Measurements from ENCODE around the gene WDPCP. TPM values are rescaled to one million over a fixed set of nuclear protein-coding genes. Genes with fewer than 3 reads are reported as not detected.

The WDPCP gene
- total and polyA plus RNA-seq, 2 of the 8 experiments (the other 6 are each of a cell fraction or from before 2014, with no cell fraction given) = 9.3 to 25.8 TPM

DNA sequence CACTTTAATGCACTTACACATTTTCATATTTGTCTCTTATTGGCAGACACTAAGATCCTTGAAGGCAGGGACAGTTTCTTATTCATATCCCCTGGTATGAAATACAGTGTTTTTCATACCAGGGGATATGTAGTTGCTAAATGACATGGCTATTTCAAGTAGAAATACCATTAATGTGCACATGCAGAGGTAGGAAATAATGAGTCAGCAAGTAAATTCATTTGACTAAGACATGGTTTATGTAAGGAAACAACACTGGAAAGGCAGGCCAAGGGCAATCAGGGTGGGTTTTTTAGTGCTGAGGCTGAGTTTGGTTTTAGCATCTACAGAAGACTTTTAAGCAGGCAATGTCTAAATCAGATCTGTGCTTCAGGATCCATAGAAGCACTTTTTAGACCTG lies 155.9 kb downstream of the WDPCP start:
- no peak overlapping the region for H2AFZ ChIP-seq (ENCODE audit: low read length)
- H3K79me1 ChIP-seq (ENCODE audit: low read depth, low read length) = no peaks in the 10 kb centered on the region
- H4K20me1 ChIP-seq (replicated peaks in 1 of 2; ENCODE audit: control insufficient read depth in 1 of 2, insufficient read depth in 2 of 2, low read length in 2 of 2) = no peaks in the 10 kb centered on the region
- no peak overlapping the region for H2BK20ac ChIP-seq (ENCODE audit: low read length)
- CTCF ChIA-PET (ENCODE audit: partially characterized antibody) = no interaction called here
- no peak overlapping the region for H3K23ac ChIP-seq (ENCODE audit: insufficient read length)
- no peak overlapping the region for H3K56ac ChIP-seq (replicated peaks; ENCODE audit: insufficient read length, low read depth, low read length)
- H2BK12ac ChIP-seq (ENCODE audit: low read depth, low read length) = no peak overlapping the region
- no peak overlapping the region for H3K9ac ChIP-seq (replicated peaks in 1 of 4; ENCODE audit: extremely low read depth in 1 of 4, low read depth in 3 of 4, low read length in 3 of 4)
- no peak for FAIRE-seq
- no peak overlapping the region for H4K8ac ChIP-seq (ENCODE audit: extremely low read depth, insufficient read depth, low read length)
- no peak overlapping the region; the same call in 1 of the 2 replicates for H3K27ac ChIP-seq (ENCODE audit: low read depth, low read length)
- H3K4me2 ChIP-seq (ENCODE audit: insufficient read depth in 1 of 2, low read depth in 2 of 2, low read length in 2 of 2) = no peak overlapping the region
- H3K4me1 ChIP-seq (replicated peaks in 1 of 4; ENCODE audit: control insufficient read depth in 3 of 4, insufficient read depth in 4 of 4, low read length in 3 of 4) = no peaks in the 10 kb centered on the region
- H3K4me3 ChIP-seq (ENCODE audit: extremely low read depth in 1 of 4, insufficient read depth in 2 of 4, low read depth in 3 of 4, low read length in 4 of 4) = no peak overlapping the region
- H3K36me3 ChIP-seq (ENCODE audit: control insufficient read depth in 2 of 4, insufficient read depth in 4 of 4, low read length in 3 of 4) = no peaks in the 10 kb centered on the region; a peak in 2 of 8 replicates
- H3K14ac ChIP-seq (ENCODE audit: insufficient read length) = no peak overlapping the region
- no peak overlapping the region for H2BK120ac ChIP-seq (replicated peaks; ENCODE audit: low read depth, low read length)
- DNase-seq (ENCODE audit: low read depth in 1 of 2, low spot score in 2 of 2) = no peak
- H2BK5ac ChIP-seq (ENCODE audit: low read depth, low read length) = no peak overlapping the region
- H3K27me3 ChIP-seq (replicated peaks in 1 of 4; ENCODE audit: control insufficient read depth in 3 of 4, extremely low read depth in 1 of 4, insufficient read depth in 3 of 4, low read length in 3 of 4) = no peaks in the 10 kb centered on the region
- POLR2A ChIA-PET (ENCODE audit: partially characterized antibody) = no interaction called here
- no peak overlapping the region for H3K18ac ChIP-seq (ENCODE audit: extremely low read depth, low read length)
- H3K23me2 ChIP-seq (ENCODE audit: low read depth, low read length) = no peaks in the 10 kb centered on the region; the same call in 1 of the 2 replicates
- H3K79me2 ChIP-seq (ENCODE audit: control insufficient read depth in 1 of 2, insufficient read depth in 2 of 2, low read length in 2 of 2) = no peaks in the 10 kb centered on the region
- H4K5ac ChIP-seq (ENCODE audit: insufficient read length, low read depth, low read length) = no peak overlapping the region
- no peak overlapping the region for H2BK15ac ChIP-seq (ENCODE audit: low read length)
- H4K91ac ChIP-seq (replicated peaks; ENCODE audit: insufficient read length, low read length) = no peak overlapping the region
- H3K4ac ChIP-seq (replicated peaks; ENCODE audit: insufficient read length, low read depth, low read length) = no peak overlapping the region
- H3K9me3 ChIP-seq (ENCODE audit: insufficient read depth in 2 of 2, low read depth in 1 of 2, low read length in 1 of 2) = peaks cover 0 to 2% of the 10 kb centered on the region in 2 experiments; a peak in 1 of 4 replicates
- no peak overlapping the region for H2AK5ac ChIP-seq (ENCODE audit: low read depth, low read length)
- no peak for TF ChIP-seq RNF2 (IDR thresholded peaks at IDR 0.05; ENCODE audit: borderline replicate concordance, low read depth, low read length, missing control alignments, poor library complexity, severe bottlenecking)
- TF ChIP-seq JUND (IDR thresholded peaks at IDR 0.05; ENCODE audit: low read length) = no peak
- no peak for TF ChIP-seq RXRA (IDR thresholded peaks at IDR 0.05; ENCODE audit: insufficient read depth, low read depth, low read length)
- no peak for TF ChIP-seq POLR2AphosphoS5 (IDR thresholded peaks at IDR 0.05; ENCODE audit: low read depth, low read length)
- TF ChIP-seq BRCA1 (IDR thresholded peaks at IDR 0.05; ENCODE audit: low read depth, low read length) = no peak
- no peak for TF ChIP-seq TEAD4 (IDR thresholded peaks at IDR 0.05; ENCODE audit: low read depth, low read length)
- no peak for TF ChIP-seq SP1 (IDR thresholded peaks at IDR 0.05; ENCODE audit: low read depth, low read length)
- TF ChIP-seq CTBP2 (IDR thresholded peaks at IDR 0.05; ENCODE audit: borderline replicate concordance, insufficient read depth, insufficient read length, low read length) = no peak
- no peak for TF ChIP-seq ATF2 (IDR thresholded peaks at IDR 0.05; ENCODE audit: low read length)
- no peak for TF ChIP-seq SAP30 (IDR thresholded peaks at IDR 0.05; ENCODE audit: insufficient read depth, insufficient replicate concordance, low read length)
- no peak for TF ChIP-seq EP300 (IDR thresholded peaks at IDR 0.05; ENCODE audit: borderline replicate concordance in 1 of 2, low read depth in 2 of 2, low read length in 2 of 2)
- no peak for TF ChIP-seq POLR2A (IDR thresholded peaks at IDR 0.05; ENCODE audit: control extremely low read depth in 1 of 2, low read depth in 2 of 2, low read length in 2 of 2)
- no peak for TF ChIP-seq EGR1 (IDR thresholded peaks at IDR 0.05; ENCODE audit: borderline replicate concordance, low read depth, low read length)
- no peak for TF ChIP-seq CBX5 (IDR thresholded peaks at IDR 0.05; ENCODE audit: low read depth, low read length)
